A549 (cell line): Measurements from ENCODE around the gene CCDC127. TPM values are rescaled to one million over a fixed set of nuclear protein-coding genes. Genes with fewer than 3 reads are reported as not detected.

Experiments used
- ATAC-seq, 2 experiments: fragments of 200-7000 bp in 1 of 2; fragments of >200 bp in 1 of 2; cut with Nextera tagmentation in 1 of 2; cut with Tn5 transposase in 1 of 2; 3 replicates each; pipeline versions ENCODE4 v1.8.0 to v1.9.1; 2018 to 2020; ENCODE audit warnings: mild to moderate bottlenecking in 1 of 2, moderate library complexity in 1 of 2
- CTCF ChIA-PET: fragments of 300-600 bp; sonication (Branson Sonifier 250); formaldehyde crosslinking; extraction: SDS; loops from one replicate; lab custom pipeline; 2021; ENCODE audit warnings: antibody characterized with exemption, inconsistent platforms; lab: Yijun Ruan, JAX
- POLR2A ChIA-PET: fragments of 350-600 bp; formaldehyde crosslinking; extraction: SDS; loops from one replicate; lab custom pipeline; 2021; ENCODE audit warnings: antibody characterized with exemption, inconsistent platforms; lab: Yijun Ruan, JAX
- DNase-seq, 2 experiments: peaks; one replicate each; pipeline versions ENCODE4 v3.0.0 to v3.0.0-alpha.2; 2011 to 2016; ENCODE audit warnings: low read depth in 1 of 2, low spot score in 1 of 2
- FAIRE-seq: peaks from 2 replicates; lab custom pipeline; 2011; peaks lifted over from hg19 to GRCh38; lab: Jason Lieb, UNC
- H3K27ac ChIP-seq, 2 experiments: fragments of >200 bp; sonication (Bioruptor Twin); formaldehyde crosslinking; 3 replicates each; pipeline ENCODE4 v1.5.1; 2016 to 2017
- H3K4me1 ChIP-seq: fragments of >200 bp; sonication (Bioruptor Twin); formaldehyde crosslinking; 3 replicates; pipeline ENCODE4 v1.6.1; 2016
- H3K4me2 ChIP-seq: fragments of >200 bp; sonication (Bioruptor Twin); formaldehyde crosslinking; 3 replicates; pipeline ENCODE4 v1.6.1; 2016
- H3K4me3 ChIP-seq: fragments of >200 bp; sonication (Bioruptor Twin); formaldehyde crosslinking; 3 replicates; pipeline ENCODE4 v1.5.1; 2016
- H3K9me3 ChIP-seq: fragments of >200 bp; sonication (Bioruptor Twin); formaldehyde crosslinking; 3 replicates; pipeline ENCODE4 v1.6.1; 2016
- BCL3 ChIP-seq: fragments of >200 bp; sonication (Bioruptor Twin); formaldehyde crosslinking; IDR thresholded peaks from 3 replicates; pipeline ENCODE4 v1.6.1; 2016
- BHLHE40 ChIP-seq: IDR thresholded peaks from 2 replicates; pipeline ENCODE4 v1.6.1; 2012; ENCODE audit warnings: low read depth, low read length, inconsistent platforms
- CBX8 ChIP-seq: fragments of 200-600 bp; sonication (generic); IDR thresholded peaks from 2 replicates; pipeline ENCODE4 v1.6.1; 2016
- CHD2 ChIP-seq: fragments of 150-350 bp; IDR thresholded peaks from 2 replicates; pipeline ENCODE4 v1.6.1; 2014; ENCODE audit warnings: low read length; ENCODE audit not compliant: partially characterized antibody
- EHMT2 ChIP-seq: fragments of 200-600 bp; sonication (generic); IDR thresholded peaks from 2 replicates; pipeline ENCODE4 v1.6.1; 2016; ENCODE audit warnings: antibody characterized with exemption, low read depth, mild to moderate bottlenecking, moderate library complexity
- FOXS1 ChIP-seq: fragments of 250-450 bp; sonication (Bioruptor Pico); IDR thresholded peaks from 2 replicates; pipeline ENCODE4 v1.5.0; 2020; ENCODE audit warnings: mild to moderate bottlenecking, moderate library complexity
- HEYL ChIP-seq: fragments of 250-450 bp; sonication (Bioruptor Pico); IDR thresholded peaks from 2 replicates; pipeline ENCODE4 v1.8.0; 2021; ENCODE audit warnings: mild to moderate bottlenecking, moderate library complexity
- JUN ChIP-seq, 2 experiments: fragments of >200 bp; sonication (Bioruptor Twin); formaldehyde crosslinking; IDR thresholded peaks; 2 replicates in 1 of 2; 3 replicates in 1 of 2; pipeline ENCODE4 v1.6.1; 2016 to 2017
- KDM1A ChIP-seq: fragments of 200-600 bp; sonication (generic); IDR thresholded peaks from 2 replicates; pipeline ENCODE4 v1.6.1; 2016; ENCODE audit warnings: low read depth, mild to moderate bottlenecking
- KDM5A ChIP-seq: fragments of 200-600 bp; sonication (generic); IDR thresholded peaks from 2 replicates; pipeline ENCODE4 v1.6.1; 2016; ENCODE audit warnings: antibody characterized with exemption, mild to moderate bottlenecking
- MAFK ChIP-seq: fragments of 450-650 bp; IDR thresholded peaks from 2 replicates; pipeline ENCODE4 v1.6.1; 2014; ENCODE audit not compliant: partially characterized antibody
- NFE2L2 ChIP-seq: fragments of 150-350 bp; conservative IDR thresholded peaks from 2 replicates; pipeline ENCODE4 v1.6.1; 2014; ENCODE audit warnings: low read length
- NR3C1 ChIP-seq: fragments of >200 bp; sonication (Bioruptor Twin); formaldehyde crosslinking; IDR thresholded peaks from 3 replicates; pipeline ENCODE4 v1.6.1; 2017
- RAD21 ChIP-seq, 2 experiments: fragments of >200 bp in 1 of 2; sonication (Bioruptor Twin) in 1 of 2; formaldehyde crosslinking in 1 of 2; IDR thresholded peaks in 1 of 2; conservative IDR thresholded peaks in 1 of 2; 2 replicates in 1 of 2; 3 replicates in 1 of 2; pipeline ENCODE4 v1.6.1; 2012 to 2018; ENCODE audit warnings: inconsistent platforms in 1 of 2
- RARB ChIP-seq: fragments of 250-450 bp; sonication (Bioruptor Pico); IDR thresholded peaks from 2 replicates; pipeline ENCODE4 v1.8.0; 2021; ENCODE audit warnings: mild to moderate bottlenecking, moderate library complexity
- RFX5 ChIP-seq: fragments of 450-650 bp; IDR thresholded peaks from 2 replicates; pipeline ENCODE4 v1.7.1; 2014; ENCODE audit warnings: antibody characterized with exemption, mild to moderate bottlenecking, moderate library complexity
- RNF2 ChIP-seq: fragments of 200-600 bp; sonication (generic); IDR thresholded peaks from 2 replicates; pipeline ENCODE4 v1.6.1; 2016; ENCODE audit warnings: low read depth, mild to moderate bottlenecking, antibody characterized with exemption, moderate library complexity, borderline replicate concordance
- SMC3 ChIP-seq: fragments of >200 bp; sonication (Bioruptor Twin); formaldehyde crosslinking; IDR thresholded peaks from 3 replicates; pipeline ENCODE4 v1.6.1; 2018; ENCODE audit warnings: inconsistent platforms
- TP53 ChIP-seq: fragments of 250-450 bp; sonication (Bioruptor Pico); IDR thresholded peaks from 2 replicates; pipeline ENCODE4 v1.5.0; 2021; ENCODE audit warnings: mild to moderate bottlenecking, moderate library complexity
- ZC3H11A ChIP-seq: fragments of 450-650 bp; IDR thresholded peaks from 2 replicates; pipeline ENCODE4 v1.6.1; 2014; ENCODE audit warnings: antibody characterized with exemption, mild to moderate bottlenecking
- ZFP36 ChIP-seq: fragments of 450-650 bp; IDR thresholded peaks from 2 replicates; pipeline ENCODE4 v1.6.1; 2014; ENCODE audit warnings: borderline replicate concordance; ENCODE audit not compliant: partially characterized antibody
- WGBS: methylation state at CpG from one replicate; pipeline ENCODE4 v1.1.6; 2017; ENCODE audit errors: missing lambda C conversion rate; 5-methylcytosine and 5-hydroxymethylcytosine counted together
- polyA plus RNA-seq, 4 experiments: library from polyadenylated mRNA; depleted of rRNA in 3 of 4; stranded (reverse); fragments of >200 nt; fragmentation: RNase III in 1 of 4; extraction: RNeasy Plus Mini Kit Qiagen cat#74134 plus additional on column Dnase treatment in 1 of 4; gene quantifications; 2 replicates in 3 of 4; 3 replicates in 1 of 4; pipeline ENCODE4 v1.2.3, GENCODE V29; 2011 to 2017
- TF ChIP-seq, protein P1 (sequence below): fragments of 250-450 bp; sonication (Bioruptor Pico); IDR thresholded peaks from 2 replicates; pipeline ENCODE4 v1.5.0; 2020; ENCODE audit warnings: low read depth, mild to moderate bottlenecking, moderate library complexity
- TF ChIP-seq, protein P2 (sequence below): IDR thresholded peaks from 2 replicates; pipeline ENCODE4 v1.6.1; 2012; ENCODE audit warnings: low read depth, borderline replicate concordance
- TF ChIP-seq, protein P3 (sequence below): IDR thresholded peaks from 2 replicates; pipeline ENCODE4 v1.6.1; 2012

The CCDC127 gene
- polyA plus RNA-seq, 2 of the 4 experiments (the other 2 are of a cell fraction), result 5.1 to 6.2 TPM

DNA sequence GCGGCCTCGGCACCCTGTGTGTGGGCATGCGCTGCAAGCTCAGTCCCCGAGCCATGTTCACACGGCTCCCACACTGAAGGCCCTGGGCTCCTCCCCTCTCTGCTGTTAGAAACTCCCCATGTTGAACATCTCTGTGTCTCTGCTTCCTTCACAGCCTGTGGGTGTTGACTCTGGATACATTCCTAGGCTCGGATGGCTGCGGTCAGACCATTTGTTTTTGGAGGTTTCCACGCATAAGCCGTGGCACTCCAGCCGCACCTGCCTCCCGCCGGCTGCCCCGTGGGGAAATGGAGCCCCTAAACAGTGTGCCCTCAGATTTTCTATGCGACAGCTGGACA is 57.8 kb downstream of the CCDC127 start:
- Histone ChIP-seq H3K4me1 (no peaks in the 10 kb centered on the region), H3K9me3 (no peaks in the 10 kb centered on the region), H3K27ac (no peak overlapping the region), H3K4me2 (no peak overlapping the region), H3K4me3 (no peak overlapping the region)
- no peak for FAIRE-seq
- TF ChIP-seq JUN (IDR thresholded peaks at IDR 0.05), result no peak
- TF ChIP-seq RARB (CRISPR knock-in tag), result no peak
- TF ChIP-seq NFE2L2, result no peak
- TF ChIP-seq BHLHE40, result no peak
- TF ChIP-seq CBX8, result no peak
- TF ChIP-seq SMC3, result no peak
- no peak for TF ChIP-seq ZC3H11A
- no peak for TF ChIP-seq HEYL (CRISPR knock-in tag)
- no peak for TF ChIP-seq ZFP36
- TF ChIP-seq RAD21 (conservative IDR thresholded peaks at IDR 0.05 in 1 of 2, IDR thresholded peaks at IDR 0.05 in 1 of 2), result no peak
- TF ChIP-seq KDM5A, result no peak
- TF ChIP-seq NR3C1, result no peak
- CTCF ChIA-PET, result interaction anchor here (0.9 kb wide), 1 partner anchor 20 kb away, joined by 3 read pairs; no protein-coding TSS in a partner anchor
- POLR2A ChIA-PET, result no interaction called here
- 76% methylated on average over 14 of the region's 14 CpGs for WGBS
- no peak for ATAC-seq
- DNase-seq, result no peak

- ATAC-seq (no peak; a peak in 1 of 6 replicates), FAIRE-seq (no peak), DNase-seq (no peak)
- ChIA-PET CTCF (interaction anchor here (0.9 kb wide), 1 partner anchor 21 kb away, joined by 3 read pairs; no protein-coding TSS in a partner anchor), POLR2A (no interaction called here)
- H3K4me2 ChIP-seq, result no peak overlapping the region
- no peak for TF ChIP-seq RNF2
- TF ChIP-seq KDM1A, result no peak
- no peak for TF ChIP-seq NFE2L2
- no peak for TF ChIP-seq TP53
- TF ChIP-seq, protein P1, sequence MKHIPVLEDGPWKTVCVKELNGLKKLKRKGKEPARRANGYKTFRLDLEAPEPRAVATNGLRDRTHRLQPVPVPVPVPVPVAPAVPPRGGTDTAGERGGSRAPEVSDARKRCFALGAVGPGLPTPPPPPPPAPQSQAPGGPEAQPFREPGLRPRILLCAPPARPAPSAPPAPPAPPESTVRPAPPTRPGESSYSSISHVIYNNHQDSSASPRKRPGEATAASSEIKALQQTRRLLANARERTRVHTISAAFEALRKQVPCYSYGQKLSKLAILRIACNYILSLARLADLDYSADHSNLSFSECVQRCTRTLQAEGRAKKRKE, result no peak
- no peak for TF ChIP-seq BCL3
- no peak for TF ChIP-seq EHMT2
- TF ChIP-seq MAFK, result no peak
- no peak for TF ChIP-seq FOXS1 (CRISPR knock-in tag)
- TF ChIP-seq, protein P2, sequence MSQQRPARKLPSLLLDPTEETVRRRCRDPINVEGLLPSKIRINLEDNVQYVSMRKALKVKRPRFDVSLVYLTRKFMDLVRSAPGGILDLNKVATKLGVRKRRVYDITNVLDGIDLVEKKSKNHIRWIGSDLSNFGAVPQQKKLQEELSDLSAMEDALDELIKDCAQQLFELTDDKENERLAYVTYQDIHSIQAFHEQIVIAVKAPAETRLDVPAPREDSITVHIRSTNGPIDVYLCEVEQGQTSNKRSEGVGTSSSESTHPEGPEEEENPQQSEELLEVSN, result no peak
- TF ChIP-seq CHD2, result no peak
- TF ChIP-seq SMC3, result no peak
- no peak for TF ChIP-seq HEYL (CRISPR knock-in tag)
- no peak for TF ChIP-seq CBX8
- TF ChIP-seq KDM5A, result no peak
- TF ChIP-seq, protein P3, sequence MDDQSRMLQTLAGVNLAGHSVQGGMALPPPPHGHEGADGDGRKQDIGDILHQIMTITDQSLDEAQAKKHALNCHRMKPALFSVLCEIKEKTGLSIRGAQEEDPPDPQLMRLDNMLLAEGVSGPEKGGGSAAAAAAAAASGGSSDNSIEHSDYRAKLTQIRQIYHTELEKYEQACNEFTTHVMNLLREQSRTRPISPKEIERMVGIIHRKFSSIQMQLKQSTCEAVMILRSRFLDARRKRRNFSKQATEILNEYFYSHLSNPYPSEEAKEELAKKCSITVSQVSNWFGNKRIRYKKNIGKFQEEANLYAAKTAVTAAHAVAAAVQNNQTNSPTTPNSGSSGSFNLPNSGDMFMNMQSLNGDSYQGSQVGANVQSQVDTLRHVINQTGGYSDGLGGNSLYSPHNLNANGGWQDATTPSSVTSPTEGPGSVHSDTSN, result no peak
- TF ChIP-seq RFX5, result no peak
- H3K4me1 ChIP-seq, result no peaks in the 10 kb centered on the region
- no peak overlapping the region for H3K27ac ChIP-seq
- H3K9me3 ChIP-seq, result no peaks in the 10 kb centered on the region
- H3K4me3 ChIP-seq, result no peak overlapping the region
- WGBS, result 64% methylated on average over 19 of the region's 19 CpGs
Observed at GRCh38 chr5:159448-160172, 58.3 kb downstream of the CCDC127 start.
